BE2C (cell line): Measurements from ENCODE around the gene APLNR.

ENCODE experiments used
- DNase-seq: peaks from one replicate; pipeline ENCODE4 v3.0.0-alpha.2; 2020
- H3K27me3 ChIP-seq: fragments of 250-450 bp; sonication (Bioruptor Pico); 2 replicates; pipeline ENCODE4 v1.5.1; 2020; ENCODE audit warnings: mild to moderate bottlenecking
- H3K36me3 ChIP-seq: fragments of 250-450 bp; sonication (Bioruptor Pico); 2 replicates; pipeline ENCODE4 v1.5.1; 2020; ENCODE audit warnings: mild to moderate bottlenecking
- H3K4me1 ChIP-seq: fragments of 250-450 bp; sonication (Bioruptor Pico); 2 replicates; pipeline ENCODE4 v1.5.1; 2020
- H3K4me3 ChIP-seq: 2 replicates; pipeline ENCODE4 v1.5.1; 2011; ENCODE audit warnings: low read depth, low read length
- H3K9me3 ChIP-seq: fragments of 250-450 bp; sonication (Bioruptor Pico); 2 replicates; pipeline ENCODE4 v1.5.1; 2020
- TF ChIP-seq, protein P1 (sequence below): IDR thresholded peaks from 2 replicates; pipeline ENCODE4 v1.5.1; 2012; ENCODE audit warnings: mild to moderate bottlenecking, low read depth, low read length

APLNR gene

DNA sequence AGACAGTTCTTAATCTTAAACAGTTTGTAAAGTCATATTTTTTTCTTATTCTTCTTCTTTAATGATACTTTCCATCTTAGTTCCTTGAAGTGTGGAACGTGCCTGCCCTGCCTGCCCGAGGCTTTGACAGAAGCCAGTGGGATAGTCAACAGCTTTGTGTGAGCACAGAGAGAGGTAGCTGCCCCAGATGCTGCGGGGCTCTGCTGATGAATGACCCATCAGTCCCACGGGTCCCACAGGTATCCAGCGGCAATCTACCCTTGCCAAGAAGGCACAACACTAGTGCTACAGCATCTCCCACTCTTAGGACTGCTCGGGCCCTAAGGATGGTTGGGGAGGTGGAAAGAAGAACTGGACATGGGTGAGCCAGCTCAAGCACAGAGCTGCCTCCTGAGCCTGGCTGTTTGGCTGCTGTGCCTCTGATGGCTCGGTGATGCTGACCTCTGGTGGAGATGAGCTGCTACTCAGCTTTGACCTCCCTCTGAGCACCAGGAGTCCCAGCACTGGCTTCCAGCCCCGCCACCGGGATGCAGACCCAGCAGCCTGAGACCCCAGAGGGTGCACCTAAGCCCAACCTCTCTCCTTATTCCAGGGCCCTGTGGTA is 11.8 kb upstream of the APLNR start:
- Histone ChIP-seq H3K4me1 (0 out of 2 replicates have a peak, but pooled peaks cover 4% of the 10 kb centered on the region), H3K27me3 (no peaks in the 10 kb centered on the region), H3K9me3 (no peaks in the 10 kb centered on the region), H3K4me3 (no peak overlapping the region), H3K36me3 (no peaks in the 10 kb centered on the region)
- TF ChIP-seq, protein P1, sequence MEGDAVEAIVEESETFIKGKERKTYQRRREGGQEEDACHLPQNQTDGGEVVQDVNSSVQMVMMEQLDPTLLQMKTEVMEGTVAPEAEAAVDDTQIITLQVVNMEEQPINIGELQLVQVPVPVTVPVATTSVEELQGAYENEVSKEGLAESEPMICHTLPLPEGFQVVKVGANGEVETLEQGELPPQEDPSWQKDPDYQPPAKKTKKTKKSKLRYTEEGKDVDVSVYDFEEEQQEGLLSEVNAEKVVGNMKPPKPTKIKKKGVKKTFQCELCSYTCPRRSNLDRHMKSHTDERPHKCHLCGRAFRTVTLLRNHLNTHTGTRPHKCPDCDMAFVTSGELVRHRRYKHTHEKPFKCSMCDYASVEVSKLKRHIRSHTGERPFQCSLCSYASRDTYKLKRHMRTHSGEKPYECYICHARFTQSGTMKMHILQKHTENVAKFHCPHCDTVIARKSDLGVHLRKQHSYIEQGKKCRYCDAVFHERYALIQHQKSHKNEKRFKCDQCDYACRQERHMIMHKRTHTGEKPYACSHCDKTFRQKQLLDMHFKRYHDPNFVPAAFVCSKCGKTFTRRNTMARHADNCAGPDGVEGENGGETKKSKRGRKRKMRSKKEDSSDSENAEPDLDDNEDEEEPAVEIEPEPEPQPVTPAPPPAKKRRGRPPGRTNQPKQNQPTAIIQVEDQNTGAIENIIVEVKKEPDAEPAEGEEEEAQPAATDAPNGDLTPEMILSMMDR: peak; percentile 78
- DNase-seq: peak; percentile 74

DNA sequence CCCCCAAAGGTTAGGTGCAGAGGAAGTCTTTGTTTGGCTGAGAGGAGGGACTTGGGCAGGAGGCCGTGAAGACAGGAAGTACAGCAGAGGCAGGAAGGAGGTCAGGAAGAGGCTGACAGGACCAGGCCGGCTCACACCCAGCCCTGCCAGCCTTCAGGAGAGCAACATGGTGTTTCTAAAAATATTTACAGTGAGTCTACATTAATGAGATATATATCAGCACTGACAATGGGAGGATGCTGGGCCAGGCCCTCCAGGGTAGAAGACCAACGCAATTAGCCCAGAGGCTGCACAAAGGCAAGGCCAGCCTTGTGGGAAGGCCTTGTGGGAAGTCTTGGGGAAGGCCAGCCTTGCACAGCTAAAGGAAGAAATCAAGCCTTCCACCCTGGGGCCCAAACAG is 7.9 kb upstream of the APLNR start:
- peak; percentile 35 for DNase-seq
- no peaks in the 10 kb centered on the region for H3K27me3 ChIP-seq
- no peaks in the 10 kb centered on the region for H3K36me3 ChIP-seq
- H3K4me1 ChIP-seq: peaks cover 14% of the 10 kb centered on the region
- TF ChIP-seq, protein P1: no peak
- H3K4me3 ChIP-seq: no peak overlapping the region
- no peaks in the 10 kb centered on the region for H3K9me3 ChIP-seq

GRCh38 chr11:57241353-57241972 is 4.4 kb upstream of the APLNR start:
- peaks cover 11% of the 10 kb centered on the region for H3K4me1 ChIP-seq
- H3K9me3 ChIP-seq: no peaks in the 10 kb centered on the region
- DNase-seq: no peak
- no peak overlapping the region for H3K4me3 ChIP-seq
- H3K27me3 ChIP-seq: no peaks in the 10 kb centered on the region
- H3K36me3 ChIP-seq: no peaks in the 10 kb centered on the region
- TF ChIP-seq, protein P1: no peak

DNA sequence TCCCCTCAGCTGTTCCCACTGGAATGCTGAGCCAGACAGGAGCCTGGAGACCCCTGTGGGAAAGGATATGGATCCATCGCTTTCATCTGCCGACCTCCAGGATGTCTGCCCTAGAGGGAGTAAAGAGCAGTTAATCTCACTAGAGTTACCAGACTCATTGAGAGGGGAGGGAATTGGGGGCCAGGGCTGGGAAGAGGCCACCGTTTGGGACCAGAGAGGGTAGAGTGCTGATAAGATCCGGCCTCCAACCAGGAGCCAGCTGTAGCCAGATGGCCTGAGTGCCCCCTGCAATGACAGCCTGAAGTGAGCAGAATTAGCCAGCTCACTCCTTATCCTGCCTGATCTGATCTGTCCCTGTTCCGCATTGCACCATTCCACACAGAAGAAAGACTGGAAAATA is 3.7 kb upstream of the APLNR start:
- peak; percentile 71 for DNase-seq
- no peak overlapping the region for H3K4me3 ChIP-seq
- no peaks in the 10 kb centered on the region for H3K27me3 ChIP-seq

DNA sequence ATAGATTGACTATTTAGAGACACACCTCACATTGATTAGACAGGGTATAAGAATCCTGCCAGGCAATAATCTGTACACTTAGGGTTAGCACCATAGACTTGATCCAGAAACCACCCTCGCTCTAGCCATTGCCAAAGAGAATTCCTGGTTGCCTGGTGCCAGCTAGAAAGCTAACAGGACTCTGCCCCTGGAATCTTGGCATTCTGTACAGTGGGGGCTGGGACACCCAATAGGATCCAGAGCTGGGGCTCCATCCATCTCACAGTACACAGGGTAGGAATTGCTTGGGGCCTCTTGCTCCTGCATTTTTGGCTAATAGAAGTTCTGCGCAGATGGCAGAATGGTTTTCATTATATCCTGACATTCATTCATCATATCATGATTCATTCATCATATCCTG is 3.0 kb upstream of the APLNR start:
- Histone ChIP-seq H3K4me3 (no peak overlapping the region), H3K36me3 (no peaks in the 10 kb centered on the region), H3K27me3 (no peaks in the 10 kb centered on the region), H3K4me1 (peaks cover 11% of the 10 kb centered on the region), H3K9me3 (no peaks in the 10 kb centered on the region)
- DNase-seq: peak; percentile 18
- TF ChIP-seq, protein P1: no peak

More for the DNA sequence above, 3.7 kb upstream of the APLNR start:
- Histone ChIP-seq H3K36me3 (no peaks in the 10 kb centered on the region), H3K9me3 (no peaks in the 10 kb centered on the region), H3K4me1 (peaks cover 11% of the 10 kb centered on the region)
- TF ChIP-seq, protein P1: 0 out of 2 replicates have a peak, but pooled peaks have one; percentile 5

- TF ChIP-seq, protein P1: no peak
- H3K4me1 ChIP-seq: peaks cover 11% of the 10 kb centered on the region
- DNase-seq: no peak
- H3K9me3 ChIP-seq: no peaks in the 10 kb centered on the region
- H3K36me3 ChIP-seq: no peaks in the 10 kb centered on the region
- no peaks in the 10 kb centered on the region for H3K27me3 ChIP-seq
- no peak overlapping the region for H3K4me3 ChIP-seq
Observed at GRCh38 chr11:57239348-57239747, 2.3 kb upstream of the APLNR start.
